ENCODE results near the gene ADAMTS3. TPM values are rescaled to one million over a fixed set of nuclear protein-coding genes. Genes with fewer than 3 reads are reported as not detected.

The ADAMTS3 gene
- total and polyA plus RNA-seq, 2 donors (not counting 3 experiments of a cell fraction or from before 2014, with no cell fraction given) = 0.37 to 1.3 TPM

GRCh38 chr4:72243641-72244040 lies 325.4 kb downstream of the ADAMTS3 start:
- H3K4me2 ChIP-seq (ENCODE audit: insufficient read depth, low read length) = no peak overlapping the region
- no peaks in the 10 kb centered on the region for H3K36me3 ChIP-seq (ENCODE audit: control insufficient read depth in 2 of 2, extremely low read depth in 1 of 2, insufficient read depth in 2 of 2, low read length in 2 of 2)
- POLR2A ChIA-PET = no interaction called here
- H3K27me3 ChIP-seq (ENCODE audit: control insufficient read depth in 2 of 2, insufficient read depth in 2 of 2, low read length in 2 of 2) = no peaks in the 10 kb centered on the region
- intact Hi-C loops (cut with micrococcal nuclease) = no loop called here
- H3K27ac ChIP-seq (ENCODE audit: insufficient read depth, low read depth, low read length) = no peak overlapping the region
- no peaks in the 10 kb centered on the region for H4K20me1 ChIP-seq (replicated peaks; ENCODE audit: control insufficient read depth, extremely low read depth, insufficient read depth, low read length)
- H3K4me1 ChIP-seq (ENCODE audit: control insufficient read depth, extremely low read depth, insufficient read depth, low read length) = no peaks in the 10 kb centered on the region
- no peaks in the 10 kb centered on the region for H3K9me3 ChIP-seq (replicated peaks; ENCODE audit: control insufficient read depth, insufficient read depth, low read length)
- CTCF ChIA-PET = no interaction called here
- H3K4me3 ChIP-seq (replicated peaks in 1 of 3; ENCODE audit: insufficient read depth in 1 of 3, low read depth in 1 of 3, low read length in 3 of 3) = no peak overlapping the region
- TF ChIP-seq MYC (IDR thresholded peaks at IDR 0.05; ENCODE audit: low read depth, low read length) (no peak), CTCF (IDR thresholded peaks at IDR 0.05; ENCODE audit: extremely low read depth in 1 of 2, insufficient read depth in 1 of 2, low read depth in 1 of 2, low read length in 2 of 2) (no peak), POLR2A (IDR thresholded peaks at IDR 0.05; ENCODE audit: low read depth, low read length) (no peak), EZH2 (IDR thresholded peaks at IDR 0.05; ENCODE audit: borderline replicate concordance, low read depth, low read length, severe bottlenecking) (no peak), MAX (IDR thresholded peaks at IDR 0.05; ENCODE audit: insufficient read depth, insufficient read length) (no peak), FOS (IDR thresholded peaks at IDR 0.05; ENCODE audit: borderline replicate concordance, insufficient read depth, low read length) (no peak), GATA2 (IDR thresholded peaks at IDR 0.05; ENCODE audit: insufficient read depth, insufficient read length, low read depth, low read length) (no peak), POLR2AphosphoS5 (IDR thresholded peaks at IDR 0.05; ENCODE audit: insufficient read depth, low read depth, low read length) (no peak), JUN (IDR thresholded peaks at IDR 0.05; ENCODE audit: borderline replicate concordance, insufficient read depth, insufficient read length, low read depth) (no peak)
- no TSS peak for BruUV-seq (replicated peaks)
- no peak overlapping the region for H2AFZ ChIP-seq (ENCODE audit: low read depth, low read length)
- dilution Hi-C loops (cut with MboI; ENCODE audit: extremely low pct_ligation_motif_present, low sequenced_read_pairs) = no loop called here
- no peaks in the 10 kb centered on the region for H3K9me1 ChIP-seq (replicated peaks; ENCODE audit: control insufficient read depth, extremely low read depth, insufficient read depth, low read length)
- no peak for DNase-seq (ENCODE audit: low read depth, low spot score)
- FAIRE-seq = no peak
- no peaks in the 10 kb centered on the region for H3K79me2 ChIP-seq (ENCODE audit: control insufficient read depth, insufficient read depth, low read length)
- no peak overlapping the region for H3K9ac ChIP-seq (replicated peaks; ENCODE audit: extremely low read depth, insufficient read depth, low read length)
